K562 (cell line): ENCODE data around the gene CPNE6.

Experiments
- CHD1 ChIP-seq: fragments of 200-600 bp; sonication (generic); IDR thresholded peaks from one replicate; pipeline ENCODE4 v1.6.1; 2012; ENCODE audit warnings: mild to moderate bottlenecking, moderate library complexity, low read length, inconsistent platforms
- ELK3 ChIP-seq: fragments of 450-650 bp; formaldehyde crosslinking; IDR thresholded peaks from 2 replicates; pipeline ENCODE4 v1.4.0; 2020; ENCODE audit warnings: mild to moderate bottlenecking
- ESRRA ChIP-seq: fragments of 450-650 bp; IDR thresholded peaks from 2 replicates; pipeline ENCODE4 v1.6.1; 2014; ENCODE audit warnings: low read depth, mild to moderate bottlenecking, moderate library complexity, borderline replicate concordance
- HNRNPL ChIP-seq: fragments of 200-400 bp; formaldehyde crosslinking; IDR thresholded peaks from 2 replicates; pipeline ENCODE4 v1.6.1; 2017; ENCODE audit warnings: low read depth, mild to moderate bottlenecking, low read length
- KLF1 ChIP-seq: fragments of 450-650 bp; IDR thresholded peaks from 2 replicates; pipeline ENCODE4 v1.6.1; 2016; ENCODE audit warnings: missing genetic modification characterization, missing compliant biosample characterization
- SIN3A ChIP-seq, 2 experiments: fragments of 150-350 bp in 1 of 2; IDR thresholded peaks; 2 replicates each; pipeline ENCODE4 v1.6.1; 2011 to 2016; ENCODE audit warnings: borderline replicate concordance in 2 of 2, low read depth in 2 of 2, low read length in 2 of 2, mild to moderate bottlenecking in 2 of 2, moderate library complexity in 2 of 2; ENCODE audit not compliant: control insufficient read depth in 1 of 2
- TCF7 ChIP-seq: sonication (generic); IDR thresholded peaks from 2 replicates; pipeline ENCODE4 v1.6.1; 2016; ENCODE audit warnings: antibody characterized with exemption, borderline replicate concordance
- TEAD4 ChIP-seq, 2 experiments: sonication (generic) in 1 of 2; formaldehyde crosslinking in 1 of 2; IDR thresholded peaks; 2 replicates each; pipeline versions ENCODE4 v1.6.1 to v1.8.0; 2012 to 2022; ENCODE audit warnings: borderline replicate concordance in 1 of 2, inconsistent platforms in 1 of 2, low read length in 1 of 2, mild to moderate bottlenecking in 1 of 2, missing genetic modification reagents in 1 of 2
- TGIF2 ChIP-seq: sonication (generic); formaldehyde crosslinking; IDR thresholded peaks from 2 replicates; pipeline ENCODE4 v1.8.1; 2022; ENCODE audit warnings: mild to moderate bottlenecking, missing genetic modification reagents, moderate library complexity
- ZNF232 ChIP-seq: sonication (generic); formaldehyde crosslinking; IDR thresholded peaks from 2 replicates; pipeline ENCODE4 v1.8.0; 2022; ENCODE audit warnings: mild to moderate bottlenecking, missing genetic modification reagents
- ZNF707 ChIP-seq: fragments of 250-450 bp; sonication (Bioruptor Pico); conservative IDR thresholded peaks from 2 replicates; pipeline ENCODE4 v1.8.0; 2022; ENCODE audit warnings: inconsistent platforms, mild to moderate bottlenecking, moderate library complexity
- TF ChIP-seq, protein P1 (sequence below), 3 experiments: IDR thresholded peaks in 2 of 3; conservative IDR thresholded peaks in 1 of 3; 2 replicates each; pipeline ENCODE4 v1.5.1; 2011 to 2012; ENCODE audit warnings: low read length in 3 of 3, mild to moderate bottlenecking in 3 of 3, control low read depth in 2 of 3, improper control_type of control experiment in 1 of 3, inconsistent platforms in 1 of 3, low read depth in 1 of 3, mixed read lengths in 1 of 3, moderate library complexity in 1 of 3; ENCODE audit not compliant: insufficient read depth in 2 of 3

GRCh38 chr14:24116128-24116814, 44.9 kb downstream of the CPNE6 start:
- no peak for TF ChIP-seq KLF1 (tag)
- no peak for TF ChIP-seq SIN3A (IDR thresholded peaks at IDR 0.05; ENCODE audit: borderline replicate concordance in 2 of 2, control insufficient read depth in 1 of 2, low read depth in 2 of 2, low read length in 2 of 2)
- no peak for TF ChIP-seq TEAD4 (IDR thresholded peaks at IDR 0.05; ENCODE audit: low read length)
- TF ChIP-seq TEAD4 (CRISPR knock-in tag; IDR thresholded peaks at IDR 0.05; ENCODE audit: borderline replicate concordance) = no peak
- TF ChIP-seq ZNF232 (CRISPR knock-in tag) = no peak
- TF ChIP-seq ELK3 (CRISPR knock-in tag) = no peak
- TF ChIP-seq, protein P1, sequence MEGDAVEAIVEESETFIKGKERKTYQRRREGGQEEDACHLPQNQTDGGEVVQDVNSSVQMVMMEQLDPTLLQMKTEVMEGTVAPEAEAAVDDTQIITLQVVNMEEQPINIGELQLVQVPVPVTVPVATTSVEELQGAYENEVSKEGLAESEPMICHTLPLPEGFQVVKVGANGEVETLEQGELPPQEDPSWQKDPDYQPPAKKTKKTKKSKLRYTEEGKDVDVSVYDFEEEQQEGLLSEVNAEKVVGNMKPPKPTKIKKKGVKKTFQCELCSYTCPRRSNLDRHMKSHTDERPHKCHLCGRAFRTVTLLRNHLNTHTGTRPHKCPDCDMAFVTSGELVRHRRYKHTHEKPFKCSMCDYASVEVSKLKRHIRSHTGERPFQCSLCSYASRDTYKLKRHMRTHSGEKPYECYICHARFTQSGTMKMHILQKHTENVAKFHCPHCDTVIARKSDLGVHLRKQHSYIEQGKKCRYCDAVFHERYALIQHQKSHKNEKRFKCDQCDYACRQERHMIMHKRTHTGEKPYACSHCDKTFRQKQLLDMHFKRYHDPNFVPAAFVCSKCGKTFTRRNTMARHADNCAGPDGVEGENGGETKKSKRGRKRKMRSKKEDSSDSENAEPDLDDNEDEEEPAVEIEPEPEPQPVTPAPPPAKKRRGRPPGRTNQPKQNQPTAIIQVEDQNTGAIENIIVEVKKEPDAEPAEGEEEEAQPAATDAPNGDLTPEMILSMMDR (IDR thresholded peaks at IDR 0.05 in 2 of 3, conservative IDR thresholded peaks at IDR 0.05 in 1 of 3; ENCODE audit: insufficient read depth in 2 of 3, low read depth in 1 of 3, low read length in 3 of 3) = no peak
- TF ChIP-seq ESRRA = no peak
- TF ChIP-seq HNRNPL = no peak
- TF ChIP-seq ZNF707 = no peak
- TF ChIP-seq TCF7 = no peak
- TF ChIP-seq TGIF2 (CRISPR knock-in tag) = no peak
- TF ChIP-seq CHD1 = no peak
